GM21737 (cell line): ENCODE data around the gene KLKB1.

Experiments
- ATAC-seq: cut with Tn5 transposase; IDR thresholded peaks from one replicate; pipeline ENCODE4 v1.9.1; 2021; ENCODE audit warnings: mild to moderate bottlenecking, moderate library complexity; ENCODE audit not compliant: unreplicated experiment

Gene KLKB1

GRCh38 chr4:186227221-186227620 is at the start of gene KLKB1:
TSS of gene KLKB1 (plus strand) at chr4:186227507. CDS start at chr4:186228196, 689 bp downstream.
- ATAC-seq, result no peak

GRCh38 chr4:186188107-186188506 is 39.2 kb upstream of the KLKB1 start:
- no peak for ATAC-seq

GRCh38 chr4:186189656-186190055 is 37.7 kb upstream of the KLKB1 start:
- no peak for ATAC-seq

- ATAC-seq, result peak; percentile 23
Measured at GRCh38 chr4:186190581-186191199, 36.6 kb upstream of the KLKB1 start.

- peak; percentile 85 for ATAC-seq
Measured at GRCh38 chr4:186191200-186192065, 35.9 kb upstream of the KLKB1 start, which contains the start of gene CYP4V2. TSS of gene CYP4V2 (plus strand) at chr4:186191567. CDS start at chr4:186191824, 257 bp downstream.

GRCh38 chr4:186192066-186192612 is 35.2 kb upstream of the KLKB1 start:
- ATAC-seq, result peak; percentile 14

- no peak for ATAC-seq
Measured at GRCh38 chr4:186193851-186194250, 33.5 kb upstream of the KLKB1 start.

GRCh38 chr4:186196063-186196462 is 31.2 kb upstream of the KLKB1 start:
- ATAC-seq, result no peak

GRCh38 chr4:186200516-186200915 is 26.8 kb upstream of the KLKB1 start:
- no peak for ATAC-seq

- ATAC-seq, result no peak
Measured at GRCh38 chr4:186201010-186201409, 26.3 kb upstream of the KLKB1 start.

GRCh38 chr4:186201535-186202230 is 25.6 kb upstream of the KLKB1 start:
- ATAC-seq, result peak; percentile 85

- no peak for ATAC-seq
Measured at GRCh38 chr4:186202490-186203140, 24.7 kb upstream of the KLKB1 start.

- no peak for ATAC-seq
Measured at GRCh38 chr4:186203406-186203805, 23.9 kb upstream of the KLKB1 start.

- ATAC-seq, result no peak
Measured at GRCh38 chr4:186204103-186204559, 23.2 kb upstream of the KLKB1 start.

GRCh38 chr4:186204686-186205085 is 22.6 kb upstream of the KLKB1 start:
- no peak for ATAC-seq

GRCh38 chr4:186205156-186205555 is 22.2 kb upstream of the KLKB1 start:
- ATAC-seq, result no peak

GRCh38 chr4:186216465-186217024 is 10.8 kb upstream of the KLKB1 start:
- ATAC-seq, result no peak

GRCh38 chr4:186217733-186218293 is 9.5 kb upstream of the KLKB1 start:
- no peak for ATAC-seq

GRCh38 chr4:186221624-186222023 is 5.7 kb upstream of the KLKB1 start:
- no peak for ATAC-seq

- ATAC-seq, result no peak
Measured at GRCh38 chr4:186225848-186226247, 1.5 kb upstream of the KLKB1 start.
